Activated naive CD4-positive, alpha-beta T cell treated with anti-CD3 and anti-CD28 coated beads, Interleukin-2, amount 50 U/mL, for 72 hours (primary cell): ENCODE measurements around the gene PCDHA3. TPM values are rescaled to one million over a fixed set of nuclear protein-coding genes. Genes with fewer than 3 reads are reported as not detected.
"Not testable (repeated sequence)": the region's sequence is repeated elsewhere in the genome, so short reads cannot be mapped to it uniquely, and the experiment has no call there.

Source experiments
- ATAC-seq, 2 donors: fragments of 150-1000 bp; cut with Tn5 transposase; 2 replicates each; pipeline ENCODE4 v1.10.0; 2021; ENCODE audit warnings: mild to moderate bottlenecking in 2 of 2, moderate library complexity in 2 of 2
- DNase-seq, 2 donors: peaks; one replicate each; pipeline ENCODE4 v3.0.0; 2021 to 2022; ENCODE audit warnings: low spot score in 2 of 2
- H3K27ac Mint-ChIP-seq, 2 donors: one replicate each; pipeline ENCODE4 v1.8.0; 2022; ENCODE audit warnings: mild to moderate bottlenecking in 2 of 2, mixed read lengths in 2 of 2
- H3K36me3 Mint-ChIP-seq, 2 donors: one replicate each; pipeline ENCODE4 v1.8.0; 2022; ENCODE audit warnings: mixed read lengths in 2 of 2
- H3K9me3 Mint-ChIP-seq, 2 donors: one replicate each; pipeline ENCODE4 v1.8.0; 2022; ENCODE audit warnings: mixed read lengths in 2 of 2
- total RNA-seq, 2 donors: library from RNA; stranded (reverse); gene quantifications; one replicate each; pipeline ENCODE4 v1.2.3, GENCODE V29; 2022

PCDHA3 gene
- total RNA-seq, 2 donors from 2014 or later, result not detected

GRCh38 chr5:140835622-140836510 is 35.0 kb downstream of the PCDHA3 start:
- Mint-ChIP-seq H3K27ac (no peak overlapping the region), H3K9me3 (peaks cover 19 to 30% of the 10 kb centered on the region in 2 donors), H3K36me3 (peaks cover 11 to 41% of the 10 kb centered on the region in 2 donors)
- no peak for ATAC-seq
- no peak for DNase-seq

GRCh38 chr5:140840978-140841962 is 40.4 kb downstream of the PCDHA3 start, which contains the start of gene PCDHA8:
TSS of gene PCDHA8 (plus strand) at chr5:140841187. CDS start at chr5:140841322, 135 bp downstream.
- DNase-seq (no peak), ATAC-seq (no peak)
- peak within 1 kb of the TSS in 1 of 2 donors; percentile 36 for H3K27ac Mint-ChIP-seq
- H3K36me3 Mint-ChIP-seq, result peaks cover 12 to 30% of the 10 kb centered on the region in 2 donors
- peaks cover 14 to 25% of the 10 kb centered on the region in 2 donors for H3K9me3 Mint-ChIP-seq

- H3K9me3 Mint-ChIP-seq, result peaks cover 14 to 31% of the 10 kb centered on the region in 2 donors
- peaks cover 28 to 34% of the 10 kb centered on the region in 2 donors for H3K36me3 Mint-ChIP-seq
- no peak for DNase-seq
- H3K27ac Mint-ChIP-seq, result no peak overlapping the region
- no peak for ATAC-seq
These were observed 42.2 kb downstream of the PCDHA3 start for GRCh38 chr5:140842798-140843733.

- DNase-seq, ATAC-seq, H3K27ac Mint-ChIP-seq: not testable (repeated sequence)
- H3K9me3 Mint-ChIP-seq, result peaks cover 0 to 14% of the 10 kb centered on the region in 2 donors
- peaks cover 19 to 20% of the 10 kb centered on the region in 2 donors for H3K36me3 Mint-ChIP-seq
These were observed 47.6 kb downstream of the PCDHA3 start, which contains the start of gene PCDHA9 for GRCh38 chr5:140848139-140849102. TSS of gene PCDHA9 (plus strand) at chr5:140848382. CDS start at chr5:140848496, 114 bp downstream.

GRCh38 chr5:140849831-140850634 is 49.2 kb downstream of the PCDHA3 start:
- Mint-ChIP-seq H3K36me3 (peaks cover 20 to 21% of the 10 kb centered on the region in 2 donors), H3K9me3 (peaks cover 0 to 14% of the 10 kb centered on the region in 2 donors)
- not testable (repeated sequence) for ATAC-seq, DNase-seq, H3K27ac Mint-ChIP-seq

Other genes starting within 250 kb of the PCDHA3 start
- gene SRA1, start 243.6 kb upstream of the PCDHA3 start, total RNA-seq, result 10 to 100 TPM; 29.3 to 55.0 TPM
- 10 to 100 TPM; 36.6 to 38.1 TPM for gene APBB3, start 236.5 kb upstream of the PCDHA3 start, total RNA-seq
- gene SLC35A4, start 236.2 kb upstream of the PCDHA3 start, total RNA-seq, result 10 to 100 TPM; 62.5 to 70.3 TPM
- 1 to 10 TPM in 1 of 2 donors, under 1 TPM in 1; 0.56 to 1.6 TPM for gene CD14, start 167.9 kb upstream of the PCDHA3 start, total RNA-seq
- 10 to 100 TPM; 28.7 to 30.2 TPM for gene TMCO6, start 161.6 kb upstream of the PCDHA3 start, total RNA-seq
- gene NDUFA2, start 153.4 kb upstream of the PCDHA3 start, total RNA-seq, result 10 to 100 TPM; 68.4 to 71.8 TPM
- gene IK, start 153.2 kb upstream of the PCDHA3 start, total RNA-seq, result 100 to 1,000 TPM in 1 of 2 donors, 10 to 100 TPM in 1; 87.6 to 108 TPM
- gene WDR55, start 136.2 kb upstream of the PCDHA3 start, total RNA-seq, result 10 to 100 TPM; 32.5 to 36.3 TPM
- gene DND1, start 127.5 kb upstream of the PCDHA3 start, total RNA-seq, result 1 to 10 TPM in 1 of 2 donors, under 1 TPM in 1; 0.82 to 3.4 TPM
- gene HARS1, start 109.7 kb upstream of the PCDHA3 start, total RNA-seq, result 10 to 100 TPM; 78.9 to 94.6 TPM
- gene HARS2, start 109.6 kb upstream of the PCDHA3 start, total RNA-seq, result 10 to 100 TPM; 29.8 to 34.1 TPM
- 10 to 100 TPM; 50.9 to 72.1 TPM for gene ZMAT2, start 100.6 kb upstream of the PCDHA3 start, total RNA-seq
- not detected for gene PCDHA1, start 14.9 kb upstream of the PCDHA3 start, total RNA-seq
- gene PCDHA2, start 6.2 kb upstream of the PCDHA3 start, total RNA-seq, result under 1 TPM in 1 of 2 donors, not detected in 1; 0.09 TPM
- not detected for gene PCDHA4, start 6.0 kb downstream of the PCDHA3 start, total RNA-seq
- gene PCDHA5, start 20.6 kb downstream of the PCDHA3 start, total RNA-seq, result not detected
- gene PCDHA6, start 26.9 kb downstream of the PCDHA3 start, total RNA-seq, result not detected
- gene PCDHA7, start 33.2 kb downstream of the PCDHA3 start, total RNA-seq, result not detected
- gene PCDHA8, start 40.1 kb downstream of the PCDHA3 start, total RNA-seq, result not detected
- gene PCDHA9, start 47.3 kb downstream of the PCDHA3 start, total RNA-seq, result not detected
- not detected for gene PCDHA10, start 54.8 kb downstream of the PCDHA3 start, total RNA-seq
- gene PCDHA11, start 67.9 kb downstream of the PCDHA3 start, total RNA-seq, result not detected
- not detected for gene PCDHA12, start 74.3 kb downstream of the PCDHA3 start, total RNA-seq
- gene PCDHA13, start 81.1 kb downstream of the PCDHA3 start, total RNA-seq, result not detected
- gene PCDHAC1, start 125.2 kb downstream of the PCDHA3 start, total RNA-seq, result not detected
- gene PCDHAC2, start 165.4 kb downstream of the PCDHA3 start, total RNA-seq, result not detected